ENCODE measurements around the gene HYI.

The HYI gene

DNA sequence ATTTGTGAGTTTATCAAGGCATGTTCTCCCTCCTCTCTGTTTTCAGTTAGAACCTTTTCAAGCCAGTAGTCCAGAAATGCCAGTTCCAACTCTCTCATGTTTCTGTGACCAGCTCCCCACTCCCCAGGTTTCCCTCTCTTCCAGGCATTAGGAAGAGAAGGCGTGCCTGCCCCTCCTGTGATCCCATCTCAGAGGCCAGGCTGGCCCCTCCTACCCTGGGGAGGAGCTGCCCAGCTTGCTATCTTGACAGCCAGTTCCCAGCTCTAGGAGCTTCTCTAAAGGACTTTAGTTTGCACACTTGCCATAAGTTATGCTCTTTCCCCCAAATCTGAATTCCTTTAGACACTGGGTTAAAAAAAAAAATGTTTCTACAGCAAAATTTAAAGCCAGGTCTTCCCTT is 8.9 kb downstream of the HYI start:
- DNase-seq (ENCODE audit: low read depth in 4 of 4, low spot score in 1 of 4), result no peak

DNA sequence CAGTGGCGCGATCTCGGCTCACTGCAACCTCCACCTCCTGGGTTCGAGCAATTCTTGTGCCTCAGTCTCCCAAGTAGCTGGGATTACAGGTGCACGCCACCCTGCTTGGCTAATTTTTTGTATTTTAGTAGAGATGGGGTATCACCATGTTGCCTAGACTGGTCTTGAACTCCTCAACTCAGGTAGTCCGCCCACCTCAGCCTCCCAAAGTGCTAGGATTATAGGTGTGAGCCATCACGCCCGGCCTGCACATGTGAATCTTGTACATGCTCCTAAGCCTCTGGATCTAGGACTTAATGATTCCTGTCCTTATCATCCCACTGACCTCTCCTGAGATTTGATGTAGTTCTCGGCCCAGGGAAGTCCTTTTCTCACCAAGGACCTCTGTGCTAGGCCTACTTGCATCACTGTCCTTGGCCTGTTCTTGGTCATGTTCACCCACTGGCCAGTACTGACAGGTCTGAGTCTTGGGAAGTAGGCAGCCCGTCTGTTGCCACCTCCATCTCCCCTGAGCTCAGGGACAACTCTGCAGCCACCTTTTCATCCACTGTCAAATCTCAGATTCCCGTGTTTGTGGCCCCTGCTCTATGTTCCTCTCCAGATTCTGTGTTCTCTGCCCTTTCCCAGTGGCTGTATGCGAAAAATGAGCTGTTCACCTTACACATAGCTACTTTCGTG is 9.4 kb downstream of the HYI start:
- DNase-seq (ENCODE audit: low read depth in 4 of 4, low spot score in 1 of 4), result no peak

DNA sequence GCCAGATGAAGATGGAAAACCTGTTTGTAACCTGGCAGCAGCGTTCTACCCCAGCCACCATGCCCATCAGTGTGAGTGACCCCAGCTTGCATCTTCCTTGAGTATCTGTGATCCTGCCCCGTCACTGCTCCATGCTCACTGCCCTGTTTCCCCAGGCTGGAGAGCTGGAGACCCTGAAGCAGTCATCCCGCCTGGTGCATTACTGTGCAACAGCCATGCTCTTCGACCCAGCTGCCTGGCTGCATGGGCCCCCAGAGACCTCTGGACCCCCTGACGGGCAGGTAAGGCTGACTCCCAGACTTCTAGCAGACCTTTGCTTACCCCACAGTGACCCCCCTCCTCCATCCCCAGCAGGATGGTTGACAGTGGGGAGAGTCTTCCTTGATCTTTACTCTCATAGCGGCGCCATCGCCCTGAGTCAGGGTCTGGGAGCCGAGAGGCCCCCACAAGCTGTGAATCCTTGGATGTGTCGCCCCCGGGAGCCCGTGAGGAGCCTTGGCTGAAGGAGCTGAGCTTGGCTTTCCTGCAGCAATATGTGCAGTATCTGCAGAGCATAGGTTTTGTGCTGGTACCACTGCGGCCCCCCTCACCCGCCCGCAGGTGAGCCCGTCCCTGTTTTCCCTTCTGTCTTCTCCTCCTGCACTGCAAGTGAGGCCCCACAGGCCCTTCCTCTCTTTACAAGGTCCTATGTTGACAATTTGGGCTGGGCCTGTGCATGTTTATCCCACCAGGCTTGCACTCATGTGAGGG is 10.4 kb downstream of the HYI start:
- no peak for DNase-seq (ENCODE audit: low read depth in 4 of 4, low spot score in 1 of 4)

DNA sequence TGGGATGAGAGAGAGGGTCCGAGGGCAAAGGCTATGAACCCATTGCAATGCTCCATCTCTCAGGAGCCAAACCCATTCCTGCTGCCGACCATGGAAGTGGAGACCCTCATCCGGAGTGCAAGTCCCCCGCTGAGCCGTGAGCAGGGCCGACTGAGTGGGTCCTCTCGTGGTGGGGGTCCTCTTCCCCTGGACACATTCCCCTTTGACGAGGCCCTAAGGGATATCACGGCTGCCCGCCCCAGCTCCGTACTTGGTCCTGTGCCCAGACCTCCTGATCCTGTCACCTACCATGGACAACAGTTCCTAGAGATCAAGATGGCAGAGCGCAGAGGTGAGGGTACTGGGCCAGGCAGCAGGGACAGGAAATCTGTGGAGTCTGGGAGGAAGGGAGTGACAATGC is 11.0 kb downstream of the HYI start:
- no peak for DNase-seq (ENCODE audit: low read depth in 4 of 4, low spot score in 1 of 4)

DNA sequence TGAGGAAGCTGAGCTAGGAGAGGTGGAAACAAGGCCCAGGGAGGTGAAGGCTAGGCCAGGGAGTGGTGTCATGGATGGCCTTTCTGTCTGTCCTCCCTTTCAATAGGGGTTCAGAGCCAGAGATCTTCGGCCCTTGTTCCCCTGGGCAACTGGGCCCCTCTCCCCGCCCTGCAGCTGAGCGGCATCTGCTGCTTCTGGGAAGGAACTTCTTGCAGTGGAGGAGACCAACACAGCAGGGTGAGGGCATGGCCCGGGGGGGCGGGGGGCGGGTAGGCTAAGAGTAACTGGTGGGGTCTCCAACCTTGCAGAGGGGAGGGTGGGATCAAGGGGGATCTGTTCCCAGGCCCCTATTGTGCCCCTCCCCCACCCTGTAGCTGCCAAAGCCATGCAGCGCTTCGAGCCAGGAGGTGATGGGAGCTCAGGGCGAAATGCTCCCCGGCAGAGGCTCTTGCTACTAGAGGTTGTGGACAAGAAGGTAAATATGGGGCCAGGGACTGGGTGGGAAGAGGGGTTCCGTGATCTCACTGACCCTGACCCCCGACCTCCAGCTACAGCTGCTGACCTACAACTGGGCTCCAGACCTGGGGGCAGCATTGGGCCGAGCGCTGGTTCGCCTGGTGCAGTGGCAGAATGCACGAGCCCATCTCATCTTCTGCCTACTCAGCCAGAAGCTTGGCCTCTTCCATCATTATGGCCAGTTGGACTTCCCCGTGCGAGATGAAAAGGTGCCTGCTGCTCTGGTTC is 11.7 kb downstream of the HYI start:
- DNase-seq (ENCODE audit: low read depth in 4 of 4, low spot score in 1 of 4), result no peak

DNA sequence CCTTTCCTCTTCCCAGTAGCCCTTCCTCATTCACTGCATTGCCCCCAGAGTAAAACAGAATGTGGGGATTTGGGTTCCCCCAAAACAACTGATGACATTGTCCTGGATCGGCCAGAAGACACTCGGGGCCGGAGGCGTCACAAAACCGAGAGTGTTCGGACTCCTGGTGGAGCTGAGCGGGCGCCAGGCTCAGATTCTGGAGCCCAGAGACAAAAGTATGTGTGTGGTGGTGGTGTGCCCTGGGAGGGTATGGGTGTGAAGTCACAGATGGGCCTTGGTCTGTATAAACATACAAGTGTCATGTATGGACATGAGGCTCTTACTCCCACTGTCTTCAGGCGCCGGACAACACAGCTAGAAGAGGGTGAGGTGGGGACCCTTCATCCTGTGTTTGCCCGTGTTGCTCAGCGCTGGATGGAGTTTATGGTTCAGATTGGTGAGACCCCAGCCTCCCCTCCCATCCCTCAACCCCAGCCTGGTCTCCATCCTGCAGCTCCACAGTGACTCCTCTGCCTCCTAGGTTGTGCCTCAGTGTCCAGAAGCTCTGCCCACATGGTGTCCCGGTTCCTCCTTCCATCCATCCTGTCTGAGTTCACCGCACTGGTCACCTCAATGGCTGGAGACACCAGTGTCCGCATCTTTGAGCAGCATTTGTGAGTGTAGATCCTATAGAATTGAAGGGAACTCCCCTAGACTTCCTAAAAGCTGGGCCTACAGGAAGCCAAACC is 12.4 kb downstream of the HYI start:
- DNase-seq (ENCODE audit: low read depth in 4 of 4, low spot score in 1 of 4), result no peak

DNA sequence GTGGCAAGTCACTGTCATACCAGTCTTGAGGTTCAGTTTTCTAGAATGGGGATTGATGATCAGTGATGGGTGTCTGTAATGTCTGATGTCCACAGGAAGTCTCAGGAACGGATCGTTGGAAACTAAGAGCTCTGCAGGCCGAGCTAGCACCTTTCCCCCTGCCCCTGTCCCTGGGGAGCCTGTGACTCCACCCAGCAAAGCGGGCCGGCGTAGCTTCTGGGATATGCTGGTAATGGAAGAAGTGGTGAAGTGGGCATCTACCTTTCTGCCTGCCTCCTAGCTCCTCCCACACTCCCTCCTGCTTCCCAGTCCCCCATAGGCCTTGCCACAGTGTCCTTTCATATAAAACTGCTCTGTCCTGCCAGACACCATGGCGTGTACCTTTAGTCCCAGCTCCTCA is 13.4 kb downstream of the HYI start:
- DNase-seq (ENCODE audit: low read depth in 4 of 4, low spot score in 1 of 4), result no peak

DNA sequence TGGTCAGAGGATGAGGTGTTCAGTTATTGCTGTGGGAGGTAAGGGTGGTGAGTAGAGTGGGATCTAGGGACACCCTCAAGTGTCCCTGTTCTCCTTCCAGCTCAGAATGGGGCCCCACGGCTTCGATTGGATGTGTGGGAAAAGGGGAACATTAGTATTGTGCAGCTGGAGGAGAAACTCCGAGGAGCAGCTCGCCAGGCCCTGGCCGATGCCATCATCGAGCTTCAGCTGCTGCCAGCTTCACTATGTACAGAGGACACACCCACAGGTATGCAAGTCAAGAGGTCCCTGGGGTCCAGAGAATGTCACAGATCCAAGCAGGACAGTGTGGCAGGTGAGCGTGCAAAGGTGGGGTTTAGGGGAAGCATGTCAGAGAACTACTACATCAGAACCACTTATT is 13.9 kb downstream of the HYI start:
- DNase-seq (ENCODE audit: low read depth in 4 of 4, low spot score in 1 of 4), result no peak

DNA sequence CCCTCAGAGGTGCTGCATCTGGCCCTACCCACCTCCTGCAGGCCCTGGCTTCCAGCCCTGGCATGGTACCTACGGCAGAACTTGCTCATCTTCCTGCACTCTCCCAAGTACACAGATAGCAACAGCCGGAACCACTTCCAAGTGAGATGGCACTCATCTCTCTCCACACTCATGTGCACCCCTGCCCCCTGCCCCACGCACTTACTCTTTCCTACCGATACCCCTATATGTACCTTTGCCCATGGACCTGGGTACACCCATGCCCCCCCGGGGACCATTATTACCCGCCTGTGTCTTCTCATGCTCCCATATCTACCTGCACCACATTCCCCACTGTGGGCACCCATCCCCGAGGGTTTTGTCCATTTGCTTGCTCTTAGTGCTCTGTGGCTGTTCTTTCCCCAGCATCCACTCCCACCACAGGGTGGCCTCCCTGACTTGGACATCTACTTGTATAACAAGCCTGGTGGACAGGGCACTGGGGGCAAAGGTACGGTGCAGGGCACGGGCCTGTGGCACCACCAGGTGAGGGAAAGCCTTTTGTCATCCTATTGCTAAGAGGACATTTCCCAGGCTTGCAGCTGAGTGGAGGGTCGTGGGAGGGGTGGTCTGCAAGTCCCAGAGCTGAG is 14.7 kb downstream of the HYI start:
- DNase-seq (ENCODE audit: low read depth in 4 of 4, low spot score in 1 of 4), result no peak

DNA sequence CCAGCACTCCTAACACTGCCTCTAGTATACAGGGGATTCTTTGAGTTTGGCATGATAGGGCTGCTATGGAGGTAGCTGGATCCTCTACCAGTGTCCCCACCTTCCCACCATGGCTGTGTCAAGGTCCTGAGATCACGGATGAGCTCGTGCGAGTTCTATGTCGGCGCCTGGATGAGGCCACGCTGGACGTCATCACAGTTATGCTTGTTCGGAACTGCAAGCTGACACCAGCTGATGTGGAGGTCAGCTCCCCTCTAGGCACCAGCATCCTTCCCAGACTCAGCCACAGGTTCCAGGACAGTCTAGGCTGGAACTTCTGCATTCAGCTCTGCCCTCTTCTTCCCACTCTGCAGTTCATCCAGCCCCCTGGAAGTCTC is 15.2 kb downstream of the HYI start:
- DNase-seq (ENCODE audit: low read depth in 4 of 4, low spot score in 1 of 4), result no peak

DNA sequence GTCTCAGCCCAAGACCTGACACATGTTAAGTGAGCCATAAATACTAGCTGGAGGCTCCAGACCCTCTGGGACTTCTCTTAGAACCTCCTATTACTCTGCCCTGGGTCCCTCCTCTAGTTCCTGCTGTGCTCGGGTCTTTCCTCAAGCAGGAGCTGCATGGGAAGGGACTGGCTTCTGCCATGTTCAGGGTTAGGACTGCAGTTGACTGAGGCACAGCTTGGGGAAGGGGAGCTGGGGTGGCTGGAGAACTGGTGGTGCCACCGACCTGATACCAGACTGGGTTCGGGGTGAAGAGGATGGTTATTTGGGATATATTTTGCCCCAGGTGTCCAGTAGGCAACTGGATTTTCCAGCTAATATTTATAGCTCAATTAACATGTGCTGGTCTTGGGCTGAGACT is 15.7 kb downstream of the HYI start:
- no peak for DNase-seq (ENCODE audit: low read depth in 4 of 4, low spot score in 1 of 4)

DNA sequence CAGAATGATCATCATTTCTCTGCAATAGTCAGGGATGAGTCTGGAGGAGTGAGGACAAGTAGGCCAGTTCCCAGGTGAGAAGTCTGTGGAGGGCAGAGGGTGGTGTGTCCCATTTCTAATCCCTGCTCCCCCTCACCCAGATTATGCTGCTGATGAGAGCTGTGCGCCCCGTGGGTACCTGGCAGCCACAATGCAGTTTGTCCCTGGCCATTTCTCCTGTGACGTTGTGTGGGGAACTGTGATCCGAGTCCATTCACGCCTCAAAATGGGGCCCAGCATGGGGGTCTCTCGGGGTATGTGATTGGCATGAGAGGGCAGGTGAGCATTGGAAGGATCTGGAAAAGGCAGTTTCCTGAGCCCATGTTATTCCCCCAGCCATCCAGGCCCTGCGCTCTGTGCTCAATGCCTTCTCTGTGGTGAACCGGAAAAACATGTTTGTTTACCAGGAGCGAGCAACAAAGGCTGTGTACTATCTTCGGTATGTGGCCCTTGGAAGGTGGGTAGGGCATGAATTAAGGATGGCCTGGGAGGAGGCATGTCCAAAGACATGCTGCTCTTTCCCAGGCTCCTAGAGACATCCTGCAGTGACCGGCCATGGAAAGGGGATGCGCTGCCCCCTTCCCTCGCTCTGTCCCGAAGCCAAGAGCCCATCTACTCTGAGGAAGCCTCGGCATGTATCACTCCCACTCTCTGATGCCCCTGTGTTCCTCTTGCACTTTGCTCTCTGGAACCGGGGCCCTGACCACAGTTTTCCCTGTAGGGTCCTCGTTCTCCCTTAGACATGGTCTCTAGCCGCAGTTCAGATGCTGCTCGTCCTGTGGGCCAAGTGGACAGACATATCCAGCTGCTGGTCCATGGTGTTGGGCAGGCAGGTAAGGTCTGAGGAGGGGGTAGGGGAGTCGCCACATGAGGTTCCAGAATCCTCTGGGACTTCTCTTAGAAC is 16.4 kb downstream of the HYI start:
- DNase-seq (ENCODE audit: low read depth in 4 of 4, low spot score in 1 of 4), result no peak

DNA sequence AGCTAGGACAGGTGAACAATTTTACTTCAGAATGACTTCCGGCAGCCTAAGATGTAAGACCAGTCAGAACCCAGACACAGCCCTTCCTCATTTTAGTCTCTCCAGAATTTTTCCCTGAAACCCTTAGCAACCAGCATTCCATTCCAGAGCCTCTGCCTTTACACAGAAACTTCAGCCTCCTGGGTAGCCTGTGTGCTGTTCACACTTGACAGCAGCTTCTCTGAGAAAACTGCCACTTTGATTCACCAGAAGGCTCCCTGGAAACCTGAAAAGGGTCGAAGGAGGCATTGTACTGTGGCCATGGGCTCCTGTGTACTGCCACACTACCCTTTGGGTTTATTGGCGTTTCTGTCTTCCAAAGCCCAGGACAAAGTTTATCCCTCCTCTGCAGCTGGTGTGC is 17.4 kb downstream of the HYI start:
- DNase-seq (ENCODE audit: low read depth in 4 of 4, low spot score in 1 of 4), result no peak

DNA sequence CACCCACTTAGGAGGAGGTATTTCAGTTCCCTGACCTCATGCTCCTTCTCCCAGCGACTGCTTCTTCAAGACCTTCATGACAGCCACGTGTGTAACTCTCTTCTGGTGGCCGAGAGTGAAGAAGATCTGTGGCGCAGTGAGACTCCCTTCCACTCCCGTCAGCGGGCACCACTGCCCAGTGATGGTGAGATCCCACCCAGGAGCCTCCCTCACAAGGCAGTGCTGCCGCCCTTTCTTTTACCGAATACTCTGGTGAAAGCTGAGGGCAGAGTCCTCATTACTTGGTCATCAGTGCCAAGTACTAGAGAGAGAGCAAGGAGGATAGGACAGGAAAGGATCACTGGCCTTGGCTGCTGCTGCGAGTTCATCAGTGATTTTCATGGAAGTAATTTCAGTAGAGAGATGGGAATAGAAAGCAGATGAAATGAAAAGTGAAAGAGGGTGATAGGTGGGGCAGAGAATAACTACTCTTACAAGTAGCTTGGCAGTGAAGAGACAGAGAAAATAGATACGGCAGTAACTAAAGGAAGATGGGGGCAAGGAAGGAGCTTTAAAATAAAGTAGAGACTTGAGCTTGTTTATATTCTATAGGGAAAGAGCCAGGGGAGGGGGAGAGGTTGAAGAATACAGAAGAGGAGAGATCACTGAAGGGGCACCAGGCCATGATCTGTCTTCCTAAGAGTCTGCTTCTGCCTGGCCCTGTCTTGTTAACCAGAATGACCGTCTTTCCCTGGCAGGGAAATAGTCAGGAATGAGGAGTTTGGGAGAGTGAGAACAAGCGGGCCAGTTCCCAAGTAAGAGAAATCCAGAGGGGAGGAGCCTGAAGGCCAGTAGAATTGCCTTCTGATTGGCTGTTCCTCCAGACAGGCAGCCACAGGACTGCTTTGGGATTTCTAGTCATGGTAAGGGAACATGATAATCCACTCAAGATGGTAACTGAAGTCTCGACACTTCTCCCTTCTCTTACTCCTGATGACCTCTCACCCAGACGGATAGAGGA is 18.3 kb downstream of the HYI start:
- DNase-seq (ENCODE audit: low read depth in 4 of 4, low spot score in 1 of 4), result no peak

DNA sequence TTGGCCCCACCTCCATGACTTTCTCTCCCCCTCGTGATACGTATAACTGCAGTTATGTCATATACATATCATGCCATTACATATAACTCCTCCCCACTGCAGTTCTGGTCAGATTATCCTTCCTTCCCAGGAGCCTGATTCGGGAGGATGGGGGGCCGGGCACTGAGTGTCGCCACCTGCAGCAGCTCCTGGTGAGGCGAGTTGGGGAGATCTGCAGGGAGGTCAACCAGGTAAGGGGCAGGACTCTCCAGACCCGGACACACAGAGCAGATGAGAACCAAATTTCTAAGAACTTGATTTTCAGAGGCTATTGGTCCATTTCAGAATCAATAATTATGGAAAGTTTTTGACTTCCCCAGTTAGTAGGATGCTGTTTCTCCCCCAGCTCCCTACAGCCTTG is 19.5 kb downstream of the HYI start:
- DNase-seq (ENCODE audit: low read depth in 4 of 4, low spot score in 1 of 4), result no peak

DNA sequence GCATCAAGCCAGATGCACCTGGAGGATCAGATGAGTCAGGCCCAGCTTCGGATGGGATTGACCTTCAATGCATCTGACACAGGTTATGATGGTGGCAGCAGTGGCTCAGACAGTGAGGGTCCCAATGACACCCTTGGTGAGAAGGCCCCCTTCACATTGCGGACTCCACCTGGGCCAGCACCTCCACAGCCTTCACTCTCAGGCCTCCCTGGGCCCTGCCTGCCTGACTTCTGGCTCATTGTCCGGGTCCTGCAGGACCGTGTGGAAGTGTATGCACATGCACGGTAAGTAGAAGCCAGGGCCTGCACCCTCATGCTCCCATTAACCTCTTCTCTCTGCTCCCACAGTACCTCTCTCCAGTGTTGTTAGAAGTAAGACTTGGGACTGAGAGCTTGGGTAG is 20.8 kb downstream of the HYI start:
- no peak for DNase-seq (ENCODE audit: low read depth in 4 of 4, low spot score in 1 of 4)

DNA sequence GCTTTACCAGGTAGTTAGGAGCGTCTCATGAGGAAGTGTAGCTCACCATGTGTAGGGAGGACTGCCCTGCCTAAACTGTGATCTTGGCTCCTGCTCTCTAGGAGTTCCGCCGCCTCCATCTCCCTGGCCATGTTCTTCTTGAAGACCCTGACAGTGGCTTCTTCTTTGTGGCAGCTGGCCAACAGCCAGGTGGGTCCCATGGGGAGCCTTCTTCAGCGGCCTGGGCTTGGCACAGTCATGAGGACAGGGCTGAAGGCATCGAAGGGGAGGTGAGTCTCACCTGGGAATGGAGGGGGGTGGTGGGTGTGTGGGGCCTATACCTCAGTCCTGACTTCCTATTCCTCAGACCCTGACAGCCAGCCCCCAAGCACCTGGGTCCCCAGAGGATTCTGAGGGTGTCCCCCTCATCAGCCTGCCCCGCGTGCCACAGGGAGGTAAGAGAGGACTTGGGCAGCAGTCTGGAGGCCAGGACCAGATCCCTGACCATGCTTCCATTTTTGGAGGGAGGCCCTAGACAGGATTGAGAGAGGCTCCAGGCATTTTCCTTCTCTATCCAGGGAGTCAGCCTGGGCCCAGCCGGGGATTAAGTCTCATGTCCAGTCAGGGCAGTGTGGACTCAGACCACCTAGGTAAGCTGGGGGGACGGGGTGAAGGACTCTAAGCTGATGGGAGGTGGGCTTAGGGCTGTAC is 21.4 kb downstream of the HYI start:
- DNase-seq (ENCODE audit: low read depth in 4 of 4, low spot score in 1 of 4), result no peak

DNA sequence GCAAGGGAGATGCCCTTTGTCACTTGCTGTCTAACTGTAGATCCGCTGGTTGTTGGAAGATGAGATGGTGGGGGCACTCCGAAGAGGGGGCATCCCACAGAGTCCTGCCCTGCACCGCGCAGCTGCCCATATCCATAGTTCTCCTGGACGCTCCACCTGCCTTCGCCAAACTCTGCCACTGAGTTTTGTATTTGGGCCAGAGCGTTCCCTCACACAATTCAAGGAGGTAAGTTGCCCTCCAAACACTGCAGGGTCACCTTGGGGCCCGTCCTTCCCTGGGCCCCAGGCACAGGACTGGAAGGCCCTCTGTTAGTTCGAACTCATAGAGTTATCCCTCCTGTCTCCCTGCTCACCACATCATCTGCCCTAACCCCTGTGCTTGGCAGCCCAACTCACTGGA is 22.1 kb downstream of the HYI start:
- DNase-seq (ENCODE audit: low read depth in 4 of 4, low spot score in 1 of 4), result no peak
